Activated naive CD8-positive, alpha-beta T cell treated with anti-CD3 and anti-CD28 coated beads, Interleukin-2, amount 50 U/mL, for 16 hours (primary cell): ENCODE results near the gene CENATAC.
"Not testable (repeated sequence)": the region's sequence is repeated elsewhere in the genome, so short reads cannot be mapped to it uniquely, and the experiment has no call there.

ENCODE experiments used
- DNase-seq: peaks from one replicate; pipeline ENCODE4 v3.0.0-alpha.2; 2020; ENCODE audit warnings: low read depth, low spot score

Gene CENATAC

DNA sequence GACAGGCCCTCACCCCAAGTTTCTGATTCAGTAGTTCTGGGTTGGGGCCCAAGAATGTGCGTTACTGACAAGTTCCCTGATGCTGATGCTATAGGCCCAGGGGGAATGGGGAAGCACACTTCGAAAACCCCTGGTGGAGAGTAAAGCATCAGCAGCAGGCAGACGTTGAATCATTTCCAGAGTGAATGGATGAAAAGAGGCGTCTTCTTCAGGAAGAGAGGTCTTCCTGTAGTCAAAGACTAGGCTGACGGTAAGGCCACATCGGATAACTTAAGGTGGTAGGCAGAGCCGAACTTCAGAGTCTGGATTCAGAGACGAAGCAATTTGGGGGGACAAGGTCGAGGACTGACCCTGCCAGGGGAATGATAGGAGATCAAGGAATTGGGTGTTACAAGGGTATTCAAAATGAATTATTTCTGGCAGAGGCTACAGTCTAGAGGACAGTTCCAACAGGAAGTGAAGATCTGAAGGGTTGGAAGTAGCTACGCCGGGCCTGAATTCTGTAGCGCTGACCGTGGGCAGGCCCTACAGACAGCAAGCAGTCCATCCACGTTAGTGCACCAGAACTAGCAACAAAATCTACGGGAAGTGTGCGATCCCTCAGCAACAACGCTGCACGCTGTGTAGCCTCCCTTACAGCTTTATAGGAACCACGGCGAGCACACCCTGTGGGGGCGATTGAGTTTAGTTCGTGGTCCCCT is 862 bp upstream of the CENATAC start:
- DNase-seq = no peak

DNA sequence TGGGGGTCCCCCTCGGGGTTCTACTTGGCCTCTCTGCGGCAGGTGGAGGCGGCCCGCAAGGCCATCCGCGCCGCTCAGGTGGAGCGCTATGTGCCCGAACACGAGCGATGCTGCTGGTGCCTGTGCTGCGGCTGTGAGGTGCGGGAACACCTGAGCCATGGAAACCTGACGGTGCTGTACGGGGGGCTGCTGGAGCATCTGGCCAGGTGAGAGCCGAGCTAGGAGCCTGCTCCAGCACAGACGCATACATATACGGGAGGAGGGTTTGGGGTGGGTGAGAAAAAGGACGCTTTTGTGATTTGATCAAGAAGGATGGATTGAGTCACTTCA is 415 bp downstream of the CENATAC start:
- DNase-seq = no peak

DNA sequence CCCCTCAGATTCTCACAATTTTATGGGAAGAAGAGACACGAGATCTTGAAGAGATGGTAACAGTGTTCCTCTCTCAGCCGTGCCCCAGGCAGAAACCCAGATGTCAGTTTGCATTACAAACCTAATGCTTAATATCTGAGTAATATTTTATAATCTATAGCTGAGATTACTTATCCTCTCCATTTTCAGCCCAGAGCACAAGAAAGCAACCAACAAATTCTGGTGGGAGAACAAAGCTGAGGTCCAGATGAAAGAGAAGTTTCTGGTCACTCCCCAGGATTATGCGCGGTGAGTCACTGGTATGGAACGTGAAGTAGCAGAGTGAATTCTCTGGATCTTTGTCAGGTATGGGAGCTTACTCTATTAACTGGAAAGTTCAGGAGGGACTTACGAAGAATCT is 884 bp downstream of the CENATAC start:
- no peak for DNase-seq

GRCh38 chr11:119000906-119001305 is 3.0 kb downstream of the CENATAC start:
- DNase-seq = no peak

DNA sequence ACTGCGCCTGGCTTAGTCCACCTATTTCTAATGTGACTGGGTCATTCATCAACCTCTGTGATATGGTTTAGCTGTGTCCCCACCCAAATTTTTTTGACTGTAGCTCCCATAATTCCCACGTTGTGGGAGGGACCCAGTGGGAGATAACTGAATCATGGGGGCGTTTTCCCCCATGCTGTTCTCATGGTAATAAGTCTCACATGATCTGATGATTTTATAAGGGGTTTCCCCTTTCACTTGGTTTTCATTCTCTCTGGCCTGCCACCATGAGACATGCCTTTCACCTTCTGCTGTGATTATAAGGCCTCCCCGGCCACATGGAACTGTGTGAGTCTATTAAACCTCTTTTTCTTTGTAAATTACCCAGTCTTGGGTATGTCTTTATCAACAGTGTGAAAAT is 8.7 kb downstream of the CENATAC start:
- no peak for DNase-seq

DNA sequence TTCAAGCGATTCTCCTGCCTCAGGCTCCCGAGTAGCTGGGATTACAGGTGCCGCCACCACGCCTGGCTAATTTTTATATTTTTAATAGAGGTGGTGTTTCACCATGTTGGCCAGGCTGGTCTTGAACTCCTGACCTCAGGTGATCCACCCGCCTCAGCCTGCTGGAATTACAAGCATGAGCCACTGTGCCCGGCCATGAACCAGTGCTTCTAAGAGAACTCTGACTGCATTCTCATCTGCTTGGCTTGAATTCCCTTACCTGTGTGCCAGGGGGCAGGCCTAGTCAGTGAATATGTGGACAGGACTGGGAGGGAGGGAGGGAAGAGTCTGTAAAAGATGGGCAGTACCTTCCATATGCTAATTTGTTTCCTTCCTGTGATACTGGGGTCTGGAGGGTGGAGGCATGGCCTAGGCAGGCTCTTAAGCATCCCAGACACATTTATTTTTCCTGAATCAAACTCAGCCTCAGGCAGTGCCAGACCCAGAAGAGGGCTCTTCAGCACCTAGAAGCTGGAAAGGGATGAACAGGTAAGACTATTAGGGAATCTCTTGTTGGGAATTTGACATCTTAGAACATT is 13.6 kb downstream of the CENATAC start:
- DNase-seq = no peak

- no peak for DNase-seq
Measured at GRCh38 chr11:119012629-119013170, 14.8 kb downstream of the CENATAC start.

DNA sequence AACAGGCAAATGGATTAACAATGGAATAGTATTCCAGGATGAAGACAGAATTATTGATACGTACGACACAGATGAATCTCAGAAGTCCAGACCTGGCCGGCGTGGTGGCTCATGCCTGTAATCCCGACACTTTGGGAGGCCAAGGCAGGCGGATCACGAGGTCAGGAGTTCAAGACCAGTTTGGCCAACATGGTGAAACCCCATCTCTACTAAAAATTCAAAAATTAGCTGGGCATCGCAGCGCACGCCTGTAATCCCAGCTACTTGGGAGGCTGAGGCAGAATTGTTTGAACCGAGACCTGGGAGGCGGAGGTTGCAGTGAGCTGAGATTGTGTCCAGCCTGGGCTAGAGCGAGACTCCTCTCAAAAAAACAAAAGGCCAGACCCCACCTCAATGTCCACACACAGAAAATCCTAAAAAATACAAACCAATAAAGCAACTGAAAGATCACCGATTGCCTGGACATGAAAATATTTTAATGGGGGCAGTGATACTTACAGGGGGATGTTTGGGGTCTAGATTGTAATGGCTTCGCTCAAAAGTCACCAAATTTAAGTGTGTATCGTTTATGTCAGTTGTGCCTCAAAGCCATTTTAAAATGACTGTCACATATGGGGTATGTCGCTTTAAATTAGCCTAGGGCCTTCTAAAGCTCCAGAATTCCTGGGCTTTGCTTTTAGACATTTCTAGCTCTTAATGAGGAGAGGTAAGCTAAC is 16.4 kb downstream of the CENATAC start:
- no peak for DNase-seq

GRCh38 chr11:119015054-119015611 is 17.2 kb downstream of the CENATAC start:
- no peak for DNase-seq

DNA sequence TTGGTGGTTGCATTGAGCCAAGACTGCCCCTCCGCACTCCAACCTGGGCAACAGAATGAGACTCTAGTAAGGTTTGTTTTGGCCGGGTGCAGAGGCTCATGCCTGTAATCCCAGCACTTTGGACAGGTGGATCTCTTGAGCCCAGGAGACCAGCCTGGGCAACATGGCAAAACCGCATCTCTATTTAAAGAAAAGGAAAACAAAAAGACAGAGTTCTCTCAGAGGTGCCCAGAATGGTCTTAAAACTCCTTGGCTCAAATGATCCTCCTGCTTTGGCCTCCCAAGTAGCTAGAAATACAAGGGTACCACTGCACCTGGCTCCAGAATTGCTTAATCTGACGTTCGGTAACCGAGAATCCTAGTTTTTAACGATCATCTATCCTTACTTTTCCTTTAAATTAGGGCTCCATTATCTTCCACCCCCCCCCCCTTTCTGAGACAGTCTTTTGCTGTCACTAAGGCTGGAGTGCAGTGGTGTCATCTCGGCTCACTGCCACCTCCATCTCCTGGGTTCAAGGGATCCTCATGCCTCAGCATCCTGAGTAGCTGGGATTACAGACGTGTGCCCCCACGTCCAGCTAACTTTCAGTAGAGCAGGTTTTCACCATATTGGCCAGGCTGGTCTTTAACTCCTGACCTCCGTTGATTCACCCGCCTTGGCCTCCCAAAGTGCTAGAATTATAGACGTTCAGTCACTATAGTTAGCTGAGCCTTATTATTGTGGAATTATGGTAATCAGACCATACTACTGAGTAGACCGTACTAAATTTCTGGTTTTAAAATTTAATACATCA is 18.5 kb downstream of the CENATAC start:
- DNase-seq = no peak

- not testable (repeated sequence) for DNase-seq
Measured at GRCh38 chr11:119017377-119017776, 19.4 kb downstream of the CENATAC start.

- peak; percentile 92 for DNase-seq
Measured at GRCh38 chr11:119018074-119018938, 20.4 kb downstream of the CENATAC start, which contains the start of the genes RPS25 and TRAPPC4. TSS of gene RPS25 (minus strand) at chr11:119018343. CDS start at chr11:119018284, 59 bp downstream. TSS of gene TRAPPC4 (plus strand) at chr11:119018766. CDS start at chr11:119018796, 30 bp downstream.

DNA sequence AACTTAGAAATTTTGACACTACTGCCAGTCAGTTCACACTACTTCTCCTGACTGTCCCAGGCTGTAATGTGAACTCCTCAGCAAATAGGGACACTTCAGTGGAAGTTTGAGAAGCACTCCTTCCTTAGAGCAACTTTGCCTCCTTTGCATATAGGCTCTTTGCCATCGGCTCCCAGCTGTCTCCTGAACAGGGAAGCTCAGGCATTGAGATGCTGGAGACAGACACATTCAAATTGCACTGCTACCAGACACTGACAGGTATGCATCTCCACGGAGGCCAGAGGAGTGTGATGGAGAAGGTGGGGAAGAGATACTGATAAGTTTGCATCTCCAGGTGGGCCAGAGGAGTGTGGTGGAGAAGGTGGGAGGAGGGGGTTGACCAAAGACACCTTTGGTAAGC is 22.1 kb downstream of the CENATAC start:
- no peak for DNase-seq

DNA sequence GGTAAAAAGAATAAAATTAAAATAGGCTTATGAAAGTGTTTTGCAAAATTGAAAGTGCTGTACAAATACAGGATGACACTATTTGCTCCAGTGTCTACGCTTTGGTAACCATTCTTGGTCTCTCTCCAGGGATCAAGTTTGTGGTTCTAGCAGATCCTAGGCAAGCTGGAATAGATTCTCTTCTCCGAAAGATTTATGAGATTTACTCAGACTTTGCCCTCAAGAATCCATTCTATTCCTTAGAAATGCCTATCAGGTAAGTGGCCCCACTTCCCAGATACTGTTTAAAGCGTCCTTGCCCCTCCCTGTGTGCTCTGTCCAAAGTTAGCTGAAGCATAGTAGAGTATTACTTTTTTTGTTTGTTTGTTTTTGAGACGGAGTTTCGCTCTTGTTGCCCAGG is 23.7 kb downstream of the CENATAC start:
- no peak for DNase-seq

DNA sequence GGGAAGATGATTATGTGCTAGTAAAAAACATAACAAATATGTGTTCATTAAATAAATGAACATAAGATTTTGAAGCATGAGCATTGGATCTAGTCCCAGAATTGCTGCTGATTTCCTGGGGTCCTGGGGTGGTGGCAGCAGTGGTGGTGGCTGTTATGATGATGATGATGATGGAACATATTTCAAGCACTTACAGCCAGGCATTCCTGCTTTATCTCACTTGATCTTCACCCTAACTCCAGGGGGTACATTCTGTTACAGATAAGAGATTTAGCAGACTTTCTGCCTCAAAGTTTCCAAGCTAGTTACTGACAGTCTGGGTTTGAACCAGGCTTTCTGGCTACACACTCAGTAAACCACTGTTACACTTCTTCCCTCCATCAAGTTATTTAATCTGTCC is 25.8 kb downstream of the CENATAC start:
- no peak for DNase-seq

DNA sequence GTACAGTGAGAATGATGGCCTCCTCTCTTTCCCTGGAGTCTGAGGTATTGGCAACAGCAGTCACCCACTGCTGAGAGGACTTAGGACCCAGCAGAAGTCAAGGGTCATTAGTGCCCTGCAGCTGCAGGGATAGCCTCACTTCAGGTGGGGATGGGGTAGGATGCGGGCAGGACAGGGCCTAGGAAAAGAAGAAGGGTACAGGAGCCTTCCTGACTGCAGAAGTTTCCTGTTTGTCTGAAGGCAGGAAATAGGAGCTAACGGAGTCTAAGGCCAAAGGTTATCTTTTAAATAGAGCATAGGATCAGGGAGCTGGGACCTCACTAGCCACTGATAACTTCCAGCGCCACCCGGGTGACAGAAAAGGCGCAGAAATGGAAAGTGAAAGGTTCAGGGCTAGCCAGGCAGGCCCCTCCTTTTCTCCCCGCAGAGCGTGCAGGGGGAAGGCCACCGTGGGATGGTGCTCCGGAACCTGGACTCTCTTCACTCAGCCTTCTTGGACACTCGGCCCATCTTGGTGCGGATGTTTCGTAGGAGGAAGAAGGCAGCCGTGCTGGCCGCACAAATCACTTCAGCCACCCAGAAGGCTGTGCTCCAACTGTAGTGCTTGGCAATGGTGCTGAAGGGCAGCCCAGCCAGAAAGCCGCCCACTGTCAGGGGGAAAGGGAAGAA is 26.6 kb downstream of the CENATAC start:
- no peak for DNase-seq

GRCh38 chr11:119025099-119025473 is 27.1 kb downstream of the CENATAC start:
- no peak for DNase-seq

- no peak for DNase-seq
Measured at GRCh38 chr11:119025541-119025940, 27.6 kb downstream of the CENATAC start.

GRCh38 chr11:119025978-119026766 is 28.2 kb downstream of the CENATAC start:
- no peak for DNase-seq
